ENCODE data around the gene EPM2A.

- TF ChIP-seq CTCF (IDR thresholded peaks at IDR 0.05): no peak
- TF ChIP-seq POLR2AphosphoS5 (IDR thresholded peaks at IDR 0.05): no peak
These were observed 115.2 kb downstream of the EPM2A start for GRCh38 chr6:145620088-145620487.

Data from stomach (tissue), 4 donors.